C4-2B (cell line): ENCODE results near the gene MAOA.

Experiments used
- ZFX ChIP-seq: fragments of 450-650 bp; IDR thresholded peaks from 2 replicates; pipeline ENCODE4 v1.6.1; 2017
- TF ChIP-seq, protein P1 (sequence below): fragments of 450-650 bp; conservative IDR thresholded peaks from 2 replicates; pipeline ENCODE4 v1.5.1; 2017; ENCODE audit warnings: mild to moderate bottlenecking

GRCh38 chrX:43699475-43699874 lies 43.4 kb downstream of the MAOA start:
- TF ChIP-seq, protein P1, sequence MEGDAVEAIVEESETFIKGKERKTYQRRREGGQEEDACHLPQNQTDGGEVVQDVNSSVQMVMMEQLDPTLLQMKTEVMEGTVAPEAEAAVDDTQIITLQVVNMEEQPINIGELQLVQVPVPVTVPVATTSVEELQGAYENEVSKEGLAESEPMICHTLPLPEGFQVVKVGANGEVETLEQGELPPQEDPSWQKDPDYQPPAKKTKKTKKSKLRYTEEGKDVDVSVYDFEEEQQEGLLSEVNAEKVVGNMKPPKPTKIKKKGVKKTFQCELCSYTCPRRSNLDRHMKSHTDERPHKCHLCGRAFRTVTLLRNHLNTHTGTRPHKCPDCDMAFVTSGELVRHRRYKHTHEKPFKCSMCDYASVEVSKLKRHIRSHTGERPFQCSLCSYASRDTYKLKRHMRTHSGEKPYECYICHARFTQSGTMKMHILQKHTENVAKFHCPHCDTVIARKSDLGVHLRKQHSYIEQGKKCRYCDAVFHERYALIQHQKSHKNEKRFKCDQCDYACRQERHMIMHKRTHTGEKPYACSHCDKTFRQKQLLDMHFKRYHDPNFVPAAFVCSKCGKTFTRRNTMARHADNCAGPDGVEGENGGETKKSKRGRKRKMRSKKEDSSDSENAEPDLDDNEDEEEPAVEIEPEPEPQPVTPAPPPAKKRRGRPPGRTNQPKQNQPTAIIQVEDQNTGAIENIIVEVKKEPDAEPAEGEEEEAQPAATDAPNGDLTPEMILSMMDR: no peak
- TF ChIP-seq ZFX: no peak
